Panc1 (cell line): ENCODE data around the gene SSH2.

Experiments used
- CTCF ChIP-seq: fragments of 450-650 bp; IDR thresholded peaks from 2 replicates; pipeline ENCODE4 v1.5.1; 2017; ENCODE audit warnings: mild to moderate bottlenecking
- POLR2AphosphoS5 ChIP-seq: IDR thresholded peaks from 2 replicates; pipeline ENCODE4 v1.6.1; 2012; ENCODE audit warnings: mild to moderate bottlenecking, low read depth, low read length, moderate library complexity
- REST ChIP-seq, 2 experiments: IDR thresholded peaks; 2 replicates each; pipeline ENCODE4 v1.6.1; 2011 to 2012; ENCODE audit warnings: low read depth in 2 of 2, control low read depth in 1 of 2, low read length in 1 of 2, mild to moderate bottlenecking in 1 of 2, moderate library complexity in 1 of 2; ENCODE audit not compliant: insufficient read depth in 1 of 2
- SIN3A ChIP-seq: IDR thresholded peaks from 2 replicates; pipeline ENCODE4 v1.6.1; 2012; ENCODE audit warnings: low read depth, mild to moderate bottlenecking, low read length, moderate library complexity, borderline replicate concordance; ENCODE audit not compliant: insufficient read depth
- TCF7L2 ChIP-seq: IDR thresholded peaks from 2 replicates; pipeline ENCODE4 v1.6.1; 2011; ENCODE audit warnings: mild to moderate bottlenecking, low read depth, low read length, inconsistent platforms

- no peak for TF ChIP-seq REST (IDR thresholded peaks at IDR 0.05; ENCODE audit: insufficient read depth in 1 of 2, low read depth in 2 of 2, low read length in 1 of 2)
- peak; percentile 93 for TF ChIP-seq CTCF
- TF ChIP-seq POLR2AphosphoS5, result no peak
- no peak for TF ChIP-seq SIN3A
- TF ChIP-seq TCF7L2, result no peak
These were observed 1.4 kb upstream of the SSH2 start for GRCh38 chr17:29931231-29931932.
